ENCODE results near the gene HSPA12B. TPM values are rescaled to one million over a fixed set of nuclear protein-coding genes. Genes with fewer than 3 reads are reported as not detected.

HSPA12B gene
- total and polyA plus RNA-seq, 2 of the 13 experiments (the other 11 are each of a cell fraction or from before 2014, with no cell fraction given): 0.01 TPM; not detected in 1

GRCh38 chr20:3784863-3785239 is 52.4 kb downstream of the HSPA12B start (continued):
- TF ChIP-seq PBX2 (CRISPR knock-in tag; IDR thresholded peaks at IDR 0.05) (no peak), THAP9 (CRISPR knock-in tag; IDR thresholded peaks at IDR 0.05; ENCODE audit: borderline replicate concordance) (peak; percentile 9; the same call in 1 of the 2 replicates), IKZF1 (IDR thresholded peaks at IDR 0.05) (0 out of 2 replicates have a peak, but pooled peaks have one; percentile 51), CBX5 (CRISPR knock-in tag; IDR thresholded peaks at IDR 0.05; ENCODE audit: borderline replicate concordance) (no peak), ZNF12 (CRISPR knock-in tag; IDR thresholded peaks at IDR 0.05) (no peak), ZNF282 (IDR thresholded peaks at IDR 0.05; ENCODE audit: partially characterized antibody) (peak; percentile 62), POLR2A (IDR thresholded peaks at IDR 0.05; ENCODE audit: insufficient read depth in 1 of 2, low read depth in 2 of 2, low read length in 2 of 2) (peak; percentile 13 to 42; a peak in 2 of 4 replicates), PCBP2 (optimal IDR thresholded peaks at IDR 0.05; ENCODE audit: low read depth, low read length, poor library complexity, severe bottlenecking) (peak; percentile 98), FOXA1 (IDR thresholded peaks at IDR 0.05) (peak; percentile 42; the same call in 1 of the 2 replicates), FOXA1 (CRISPR knock-in tag; IDR thresholded peaks at IDR 0.05) (no peak), IKZF5 (CRISPR knock-in tag; IDR thresholded peaks at IDR 0.05) (no peak), YY1 (IDR thresholded peaks at IDR 0.05; ENCODE audit: insufficient read depth, insufficient replicate concordance, low read depth, low read length) (no peak), TEAD3 (CRISPR knock-in tag; optimal IDR thresholded peaks at IDR 0.05; ENCODE audit: borderline replicate concordance) (peak; percentile 0), ZNF891 (CRISPR knock-in tag; IDR thresholded peaks at IDR 0.05) (0 out of 2 replicates have a peak, but pooled peaks have one; percentile 6), SOX13 (IDR thresholded peaks at IDR 0.05) (no peak), SOX13 (CRISPR knock-in tag; conservative IDR thresholded peaks at IDR 0.05 in 1 of 2, IDR thresholded peaks at IDR 0.05 in 1 of 2) (no peak), MAFF (IDR thresholded peaks at IDR 0.05; ENCODE audit: low read depth, low read length) (no peak), ZNF644 (CRISPR knock-in tag; IDR thresholded peaks at IDR 0.05; ENCODE audit: low read depth) (no peak), RFXANK (CRISPR knock-in tag; IDR thresholded peaks at IDR 0.05) (no peak), ZNF547 (CRISPR knock-in tag; IDR thresholded peaks at IDR 0.05) (0 out of 2 replicates have a peak, but pooled peaks have one; percentile 7), KLF13 (CRISPR knock-in tag; IDR thresholded peaks at IDR 0.05) (0 out of 2 replicates have a peak, but pooled peaks have one; percentile 2), ZBTB7A (CRISPR knock-in tag; IDR thresholded peaks at IDR 0.05) (0 out of 2 replicates have a peak, but pooled peaks have one; percentile 2), POLR2G (IDR thresholded peaks at IDR 0.05; ENCODE audit: low read depth, low read length) (no peak; the same call in 1 of the 2 replicates), MXD4 (CRISPR knock-in tag; IDR thresholded peaks at IDR 0.05) (no peak), KDM2A (CRISPR knock-in tag; IDR thresholded peaks at IDR 0.05; ENCODE audit: borderline replicate concordance, low read depth) (no peak)

Data from HepG2 (cell line).